Panc1 (cell line): ENCODE results near the gene VRK3. TPM values are rescaled to one million over a fixed set of nuclear protein-coding genes. Genes with fewer than 3 reads are reported as not detected.

Experiments
- ATAC-seq: fragments of 200-7000 bp; cut with Tn5 transposase; 2 replicates; pipeline ENCODE4 v1.9.1; 2020; ENCODE audit warnings: mild to moderate bottlenecking, moderate library complexity
- BruUV-seq: library from RNA; stranded (reverse); fragments of 400-500 nt; replicated peaks from 2 replicates; lab custom pipeline; 2021; lab: Mats Ljungman, UMichigan
- CTCF ChIA-PET: fragments of 300-600 bp; sonication (Branson Sonifier 250); formaldehyde crosslinking; loops from one replicate; lab custom pipeline; 2022; ENCODE audit warnings: antibody characterized with exemption; lab: Charles Lee
- POLR2A ChIA-PET: fragments of 300-600 bp; sonication (Branson Sonifier 250); formaldehyde crosslinking; loops from one replicate; lab custom pipeline; 2022; ENCODE audit warnings: antibody characterized with exemption; lab: Charles Lee
- DNase-seq: peaks from one replicate; pipeline ENCODE4 v3.0.0-alpha.2; 2010; ENCODE audit warnings: low read depth, low spot score
- H3K27ac ChIP-seq: 2 replicates; pipeline ENCODE4 v1.5.1; 2011; ENCODE audit warnings: mild to moderate bottlenecking, low read length, inconsistent platforms
- H3K27me3 ChIP-seq: fragments of 200-500 bp; sonication (Bioruptor generic); 2 replicates; pipeline ENCODE4 v1.6.0; 2014; ENCODE audit warnings: low read length, inconsistent platforms; ENCODE audit not compliant: control insufficient read depth, insufficient read depth
- H3K36me3 ChIP-seq: fragments of 200-500 bp; sonication (Bioruptor generic); 2 replicates; pipeline ENCODE4 v1.5.1; 2014; ENCODE audit warnings: inconsistent platforms, mild to moderate bottlenecking, low read length, moderate library complexity; ENCODE audit not compliant: control insufficient read depth, insufficient read depth
- H3K4me1 ChIP-seq: 2 replicates; pipeline ENCODE4 v1.5.1; 2011; ENCODE audit warnings: inconsistent platforms, mild to moderate bottlenecking, low read length, moderate library complexity; ENCODE audit not compliant: control insufficient read depth, insufficient read depth
- H3K4me3 ChIP-seq, 2 experiments: 2 replicates each; pipeline ENCODE4 v1.5.1; 2011 to 2012; ENCODE audit warnings: low read depth in 2 of 2, low read length in 2 of 2, mild to moderate bottlenecking in 2 of 2, inconsistent platforms in 1 of 2, moderate library complexity in 1 of 2
- H3K9me3 ChIP-seq: fragments of 200-500 bp; sonication (Bioruptor generic); 2 replicates; pipeline ENCODE4 v1.5.1; 2014; ENCODE audit warnings: low read depth, mild to moderate bottlenecking, inconsistent platforms, low read length, moderate library complexity; ENCODE audit not compliant: control insufficient read depth, insufficient read depth
- POLR2AphosphoS5 ChIP-seq: IDR thresholded peaks from 2 replicates; pipeline ENCODE4 v1.6.1; 2012; ENCODE audit warnings: mild to moderate bottlenecking, low read depth, low read length, moderate library complexity
- SIN3A ChIP-seq: IDR thresholded peaks from 2 replicates; pipeline ENCODE4 v1.6.1; 2012; ENCODE audit warnings: low read depth, mild to moderate bottlenecking, low read length, moderate library complexity, borderline replicate concordance; ENCODE audit not compliant: insufficient read depth
- TCF7L2 ChIP-seq: IDR thresholded peaks from 2 replicates; pipeline ENCODE4 v1.6.1; 2011; ENCODE audit warnings: mild to moderate bottlenecking, low read depth, low read length, inconsistent platforms
- in situ Hi-C: cut with HindIII; loops from 2 replicates; pipeline ENCODE4 v1.10.0; 2016; ENCODE audit warnings: low sequenced_read_pairs, low pct_unique_long_range_greater_than_20kb
- intact Hi-C: fragments of 100-400 bp; cut with micrococcal nuclease; formaldehyde crosslinking; loops from one replicate; pipeline ENCODE4 v1.10.0; 2022; ENCODE audit not compliant: unreplicated experiment
- total RNA-seq: library from RNA; stranded (reverse); gene quantifications from one replicate; pipeline ENCODE4 v1.2.1, GENCODE V29; 2021; ENCODE audit not compliant: unreplicated experiment
- TF ChIP-seq, protein P1 (sequence below), 2 experiments: IDR thresholded peaks; 2 replicates each; pipeline ENCODE4 v1.6.1; 2011 to 2012; ENCODE audit warnings: low read depth in 2 of 2, control low read depth in 1 of 2, low read length in 1 of 2, mild to moderate bottlenecking in 1 of 2, moderate library complexity in 1 of 2; ENCODE audit not compliant: insufficient read depth in 1 of 2
- TF ChIP-seq, protein P2 (sequence below): fragments of 450-650 bp; IDR thresholded peaks from 2 replicates; pipeline ENCODE4 v1.5.1; 2017; ENCODE audit warnings: mild to moderate bottlenecking

VRK3 gene
- total RNA-seq, 1 experiment from 2014 or later: 32.6 TPM

DNA sequence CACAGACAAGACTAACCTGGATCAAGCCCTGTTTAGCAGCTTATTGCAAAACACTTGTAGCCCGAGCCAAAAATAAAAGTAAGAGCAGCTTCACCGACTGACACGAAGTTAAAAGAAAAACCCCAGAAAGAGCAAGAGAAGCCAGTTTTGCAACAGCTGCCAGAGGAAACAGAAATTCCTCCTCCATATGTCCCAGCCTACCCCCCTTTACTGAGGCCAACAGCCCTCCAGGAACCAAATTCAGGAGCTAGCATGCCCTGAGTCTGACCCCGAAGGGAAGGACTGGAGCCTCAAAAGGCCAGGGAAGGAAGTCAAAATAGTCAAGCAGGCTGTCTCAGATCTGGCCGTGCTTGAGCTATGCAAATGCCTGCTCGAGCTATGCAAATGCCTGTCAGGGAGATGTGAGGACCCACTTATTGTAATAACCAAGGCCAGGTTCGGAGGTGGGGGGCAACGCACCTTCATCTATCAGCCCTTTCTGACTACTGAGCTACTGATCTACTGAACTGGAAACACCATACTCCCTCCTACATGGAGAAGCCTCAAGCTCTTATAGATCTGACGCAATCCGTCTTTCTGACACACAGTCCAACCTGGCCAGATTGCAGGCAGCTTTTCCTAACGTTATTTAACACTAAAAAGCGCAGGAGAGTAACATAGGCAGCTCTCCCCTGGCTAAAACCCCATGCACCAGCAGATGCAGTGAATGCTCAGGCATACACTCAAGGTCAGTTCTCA lies 70.9 kb downstream of the VRK3 start:
- intact Hi-C loops: no loop called here
- H3K36me3 ChIP-seq: no peaks in the 10 kb centered on the region
- no peak overlapping the region for H3K27ac ChIP-seq
- BruUV-seq: no TSS peak
- H3K4me1 ChIP-seq: no peaks in the 10 kb centered on the region
- in situ Hi-C loops: no loop called here
- H3K9me3 ChIP-seq: no peaks in the 10 kb centered on the region
- H3K4me3 ChIP-seq: no peak overlapping the region
- POLR2A ChIA-PET: no interaction called here
- no peaks in the 10 kb centered on the region for H3K27me3 ChIP-seq
- TF ChIP-seq, protein P1, sequence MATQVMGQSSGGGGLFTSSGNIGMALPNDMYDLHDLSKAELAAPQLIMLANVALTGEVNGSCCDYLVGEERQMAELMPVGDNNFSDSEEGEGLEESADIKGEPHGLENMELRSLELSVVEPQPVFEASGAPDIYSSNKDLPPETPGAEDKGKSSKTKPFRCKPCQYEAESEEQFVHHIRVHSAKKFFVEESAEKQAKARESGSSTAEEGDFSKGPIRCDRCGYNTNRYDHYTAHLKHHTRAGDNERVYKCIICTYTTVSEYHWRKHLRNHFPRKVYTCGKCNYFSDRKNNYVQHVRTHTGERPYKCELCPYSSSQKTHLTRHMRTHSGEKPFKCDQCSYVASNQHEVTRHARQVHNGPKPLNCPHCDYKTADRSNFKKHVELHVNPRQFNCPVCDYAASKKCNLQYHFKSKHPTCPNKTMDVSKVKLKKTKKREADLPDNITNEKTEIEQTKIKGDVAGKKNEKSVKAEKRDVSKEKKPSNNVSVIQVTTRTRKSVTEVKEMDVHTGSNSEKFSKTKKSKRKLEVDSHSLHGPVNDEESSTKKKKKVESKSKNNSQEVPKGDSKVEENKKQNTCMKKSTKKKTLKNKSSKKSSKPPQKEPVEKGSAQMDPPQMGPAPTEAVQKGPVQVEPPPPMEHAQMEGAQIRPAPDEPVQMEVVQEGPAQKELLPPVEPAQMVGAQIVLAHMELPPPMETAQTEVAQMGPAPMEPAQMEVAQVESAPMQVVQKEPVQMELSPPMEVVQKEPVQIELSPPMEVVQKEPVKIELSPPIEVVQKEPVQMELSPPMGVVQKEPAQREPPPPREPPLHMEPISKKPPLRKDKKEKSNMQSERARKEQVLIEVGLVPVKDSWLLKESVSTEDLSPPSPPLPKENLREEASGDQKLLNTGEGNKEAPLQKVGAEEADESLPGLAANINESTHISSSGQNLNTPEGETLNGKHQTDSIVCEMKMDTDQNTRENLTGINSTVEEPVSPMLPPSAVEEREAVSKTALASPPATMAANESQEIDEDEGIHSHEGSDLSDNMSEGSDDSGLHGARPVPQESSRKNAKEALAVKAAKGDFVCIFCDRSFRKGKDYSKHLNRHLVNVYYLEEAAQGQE (IDR thresholded peaks at IDR 0.05; ENCODE audit: insufficient read depth in 1 of 2, low read depth in 2 of 2, low read length in 1 of 2): no peak
- TF ChIP-seq, protein P2, sequence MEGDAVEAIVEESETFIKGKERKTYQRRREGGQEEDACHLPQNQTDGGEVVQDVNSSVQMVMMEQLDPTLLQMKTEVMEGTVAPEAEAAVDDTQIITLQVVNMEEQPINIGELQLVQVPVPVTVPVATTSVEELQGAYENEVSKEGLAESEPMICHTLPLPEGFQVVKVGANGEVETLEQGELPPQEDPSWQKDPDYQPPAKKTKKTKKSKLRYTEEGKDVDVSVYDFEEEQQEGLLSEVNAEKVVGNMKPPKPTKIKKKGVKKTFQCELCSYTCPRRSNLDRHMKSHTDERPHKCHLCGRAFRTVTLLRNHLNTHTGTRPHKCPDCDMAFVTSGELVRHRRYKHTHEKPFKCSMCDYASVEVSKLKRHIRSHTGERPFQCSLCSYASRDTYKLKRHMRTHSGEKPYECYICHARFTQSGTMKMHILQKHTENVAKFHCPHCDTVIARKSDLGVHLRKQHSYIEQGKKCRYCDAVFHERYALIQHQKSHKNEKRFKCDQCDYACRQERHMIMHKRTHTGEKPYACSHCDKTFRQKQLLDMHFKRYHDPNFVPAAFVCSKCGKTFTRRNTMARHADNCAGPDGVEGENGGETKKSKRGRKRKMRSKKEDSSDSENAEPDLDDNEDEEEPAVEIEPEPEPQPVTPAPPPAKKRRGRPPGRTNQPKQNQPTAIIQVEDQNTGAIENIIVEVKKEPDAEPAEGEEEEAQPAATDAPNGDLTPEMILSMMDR: no peak
- no peak for TF ChIP-seq POLR2AphosphoS5
- TF ChIP-seq TCF7L2: no peak
- no peak for TF ChIP-seq SIN3A
- CTCF ChIA-PET: no interaction called here
- no peak for ATAC-seq
- no peak for DNase-seq

DNA sequence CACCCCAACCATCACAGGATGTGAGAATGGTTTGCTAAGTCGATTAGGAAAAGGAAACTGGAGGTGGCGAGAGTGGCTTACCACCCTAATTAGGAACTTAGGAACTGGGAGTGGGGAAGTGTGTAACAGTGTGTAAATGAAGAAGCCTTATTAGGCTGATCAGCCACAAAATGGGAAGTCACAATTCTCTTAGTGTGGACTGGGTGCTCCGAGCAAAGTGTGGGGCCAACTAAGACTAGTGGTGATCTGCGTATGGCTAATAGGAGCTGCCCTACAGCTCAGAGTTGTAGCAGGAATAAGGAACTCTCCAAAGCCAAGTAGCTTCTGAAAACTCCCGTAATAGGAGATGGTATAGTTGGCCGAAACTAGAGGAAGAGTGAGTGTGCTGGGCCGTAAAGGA lies 71.8 kb downstream of the VRK3 start:
- POLR2A ChIA-PET: no interaction called here
- CTCF ChIA-PET: no interaction called here
- no TSS peak for BruUV-seq
- no peak overlapping the region for H3K27ac ChIP-seq
- H3K36me3 ChIP-seq: no peaks in the 10 kb centered on the region
- H3K4me3 ChIP-seq: no peak overlapping the region
- no peaks in the 10 kb centered on the region for H3K27me3 ChIP-seq
- in situ Hi-C loops: no loop called here
- intact Hi-C loops: no loop called here
- H3K9me3 ChIP-seq: no peaks in the 10 kb centered on the region
- H3K4me1 ChIP-seq: no peaks in the 10 kb centered on the region
- no peak for ATAC-seq
- no peak for DNase-seq
- TF ChIP-seq TCF7L2 (no peak), SIN3A (no peak), POLR2AphosphoS5 (no peak)
- TF ChIP-seq, protein P1 (IDR thresholded peaks at IDR 0.05; ENCODE audit: insufficient read depth in 1 of 2, low read depth in 2 of 2, low read length in 1 of 2): no peak
- TF ChIP-seq, protein P2: no peak
